Neuronal stem cell (in vitro differentiated cells): Measurements from ENCODE around the gene TOP1. TPM values are rescaled to one million over a fixed set of nuclear protein-coding genes. Genes with fewer than 3 reads are reported as not detected.
A peak's percentile ranks its signal among the peaks of the same experiment; 100 is the strongest.

Source experiments
- DNase-seq: peaks from one replicate; pipeline ENCODE4 v3.0.0-alpha.2; 2013; ENCODE audit warnings: low spot score
- H2AFZ ChIP-seq: one replicate; pipeline ENCODE4 v1.6.1; 2013; ENCODE audit warnings: mild to moderate bottlenecking, low read length, inconsistent platforms
- H2AK5ac ChIP-seq: 2 replicates; pipeline ENCODE4 v1.6.1; 2013; ENCODE audit warnings: low read depth, mild to moderate bottlenecking, inconsistent platforms, low read length, moderate library complexity, mixed read lengths
- H2BK120ac ChIP-seq: 2 replicates; pipeline ENCODE4 v1.6.1; 2013; ENCODE audit warnings: low read depth, mild to moderate bottlenecking, inconsistent platforms, low read length, moderate library complexity, mixed read lengths
- H2BK12ac ChIP-seq: one replicate; pipeline ENCODE4 v1.6.1; 2013; ENCODE audit warnings: low read length, inconsistent platforms
- H2BK15ac ChIP-seq: 2 replicates; pipeline ENCODE4 v1.6.1; 2013; ENCODE audit warnings: mild to moderate bottlenecking, low read length, inconsistent platforms, mixed read lengths
- H2BK5ac ChIP-seq: one replicate; pipeline ENCODE4 v1.6.1; 2013; ENCODE audit warnings: inconsistent platforms, mild to moderate bottlenecking, low read length, moderate library complexity
- H3K14ac ChIP-seq: one replicate; pipeline ENCODE4 v1.6.1; 2013; ENCODE audit warnings: low read length, inconsistent platforms
- H3K18ac ChIP-seq: 2 replicates; pipeline ENCODE4 v1.6.1; 2013; ENCODE audit warnings: low read length, inconsistent platforms
- H3K23ac ChIP-seq: 2 replicates; pipeline ENCODE4 v1.6.1; 2013; ENCODE audit warnings: low read depth, mild to moderate bottlenecking, mixed read lengths, low read length, inconsistent platforms; ENCODE audit not compliant: poor library complexity
- H3K27ac ChIP-seq: replicated peaks from 3 replicates; pipeline ENCODE4 v1.5.1; 2013; ENCODE audit warnings: low read length, inconsistent platforms
- H3K27me3 ChIP-seq, 3 experiments: 2 replicates each; pipeline ENCODE4 v1.6.1; 2013; ENCODE audit warnings: low read length in 3 of 3, mild to moderate bottlenecking in 2 of 3, inconsistent platforms in 1 of 3, low read depth in 1 of 3, mixed read lengths in 1 of 3, moderate library complexity in 1 of 3; ENCODE audit not compliant: control insufficient read depth in 3 of 3, insufficient read depth in 3 of 3
- H3K36me3 ChIP-seq, 2 donors: replicated peaks in 1 of 2; 2 replicates each; pipeline ENCODE4 v1.6.1; 2013; ENCODE audit warnings: low read length in 2 of 2; ENCODE audit not compliant: control insufficient read depth in 2 of 2, insufficient read depth in 2 of 2
- H3K4ac ChIP-seq: 2 replicates; pipeline ENCODE4 v1.6.1; 2013; ENCODE audit warnings: inconsistent platforms, mild to moderate bottlenecking, low read length, moderate library complexity
- H3K4me1 ChIP-seq, 2 donors: 1 replicate in 1 of 2; 2 replicates in 1 of 2; pipeline ENCODE4 v1.6.1; 2013; ENCODE audit warnings: low read length in 2 of 2, low read depth in 1 of 2; ENCODE audit not compliant: control insufficient read depth in 2 of 2, insufficient read depth in 1 of 2
- H3K4me2 ChIP-seq: one replicate; pipeline ENCODE4 v1.6.1; 2013; ENCODE audit warnings: mild to moderate bottlenecking, low read length, inconsistent platforms; ENCODE audit not compliant: insufficient read depth, poor library complexity, severe bottlenecking
- H3K4me3 ChIP-seq, 2 donors: 2 replicates each; pipeline ENCODE4 v1.5.1; 2013; ENCODE audit warnings: low read length in 2 of 2, mild to moderate bottlenecking in 2 of 2, inconsistent platforms in 1 of 2, moderate library complexity in 1 of 2
- H3K79me1 ChIP-seq: one replicate; pipeline ENCODE4 v1.6.1; 2013; ENCODE audit warnings: low read depth, mild to moderate bottlenecking, inconsistent platforms, low read length, moderate library complexity
- H3K9ac ChIP-seq: one replicate; pipeline ENCODE4 v1.6.1; 2013; ENCODE audit warnings: mild to moderate bottlenecking, low read depth, low read length, inconsistent platforms; ENCODE audit not compliant: poor library complexity
- H3K9me3 ChIP-seq, 2 donors: replicated peaks in 1 of 2; 2 replicates each; pipeline versions ENCODE3 to v1.6.1; 2013; ENCODE audit warnings: low read length in 2 of 2, mild to moderate bottlenecking in 2 of 2, inconsistent platforms in 1 of 2, low read depth in 1 of 2, mixed read lengths in 1 of 2, moderate library complexity in 1 of 2; ENCODE audit not compliant: control insufficient read depth in 2 of 2, insufficient read depth in 1 of 2
- H4K8ac ChIP-seq: one replicate; pipeline ENCODE4 v1.6.1; 2013; ENCODE audit warnings: low read depth, mild to moderate bottlenecking, inconsistent platforms, low read length, moderate library complexity
- H4K91ac ChIP-seq: one replicate; pipeline ENCODE4 v1.6.1; 2013; ENCODE audit warnings: low read length, low read depth, mild to moderate bottlenecking, inconsistent platforms; ENCODE audit not compliant: poor library complexity
- WGBS, 2 donors: extraction: QIAGEN DNeasy Blood & Tissue Kit; methylation state at CpG; one replicate each; pipeline ENCODE4 v1.1.7; 2013; ENCODE audit warnings: missing lambda C conversion rate in 2 of 2, mixed read lengths in 1 of 2; ENCODE audit not compliant: insufficient read length in 2 of 2, insufficient replicate concordance in 1 of 2; ENCODE audit errors: extremely low coverage in 2 of 2; 5-methylcytosine and 5-hydroxymethylcytosine counted together
- polyA plus RNA-seq, 2 experiments: library from polyadenylated mRNA; stranded (reverse); fragments of 200-250 nt; gene quantifications; one replicate each; pipeline ENCODE4 v1.2.3, GENCODE V29; 2013

Gene TOP1
- polyA plus RNA-seq (2013, experiment 1 of 2) = 91.4 TPM
- 94.9 TPM for polyA plus RNA-seq (2013, experiment 2 of 2)

GRCh38 chr20:41028359-41029149 is at the start of gene TOP1:
TSS of gene TOP1 (plus strand) at chr20:41028822. CDS start at chr20:41029068, 246 bp downstream.
- Histone ChIP-seq H3K4me2 (peak within 1 kb of the TSS; percentile 47), H3K27ac (no peak within 1 kb of the TSS), H3K4me1 (peaks cover 15 to 21% of the 10 kb centered on the region in 2 donors), H3K14ac (peak within 1 kb of the TSS; percentile 92), H2AFZ (peak within 1 kb of the TSS; percentile 82), H2BK15ac (peak within 1 kb of the TSS; percentile 68), H3K79me1 (peaks cover 2% of the 10 kb centered on the region), H4K91ac (no peak within 1 kb of the TSS), H3K23ac (peak within 1 kb of the TSS; percentile 95), H3K9ac (peak within 1 kb of the TSS; percentile 100), H3K18ac (peak within 1 kb of the TSS; percentile 97), H3K4ac (no peak within 1 kb of the TSS), H2BK5ac (peak within 1 kb of the TSS; percentile 93), H2AK5ac (peak within 1 kb of the TSS; percentile 96), H4K8ac (no peak within 1 kb of the TSS), H3K27me3 (peaks cover 0 to 2% (median 0%) of the 10 kb centered on the region in 3 experiments), H3K9me3 (no peaks in the 10 kb centered on the region), H2BK120ac (no peak within 1 kb of the TSS), H3K36me3 (peaks cover 0 to 41% of the 10 kb centered on the region in 2 donors), H2BK12ac (no peak within 1 kb of the TSS), H3K4me3 (peak within 1 kb of the TSS; percentile 92 to 99)
- WGBS, 2 donors = no CpG with 5 or more reads among the region's 85 CpGs
- DNase-seq = peak; percentile 99

- H3K18ac ChIP-seq = no peak overlapping the region
- no peak for DNase-seq
- no peaks in the 10 kb centered on the region for H3K4me1 ChIP-seq
- no peak overlapping the region for H2BK12ac ChIP-seq
- no peaks in the 10 kb centered on the region for H3K36me3 ChIP-seq
- peaks cover 0 to 8% of the 10 kb centered on the region in 2 donors for H3K9me3 ChIP-seq
- no peak overlapping the region for H2AK5ac ChIP-seq
- H3K14ac ChIP-seq = no peak overlapping the region
- no peak overlapping the region for H3K23ac ChIP-seq
- H2BK15ac ChIP-seq = no peak overlapping the region
- H3K9ac ChIP-seq = no peak overlapping the region
- no peak overlapping the region for H4K8ac ChIP-seq
- H3K4me2 ChIP-seq = no peak overlapping the region
- H3K27ac ChIP-seq = no peak overlapping the region
- H3K4ac ChIP-seq = no peak overlapping the region
- H2BK5ac ChIP-seq = no peak overlapping the region
- no CpG with 5 or more reads among the region's 2 CpGs for WGBS, 2 donors
- H3K27me3 ChIP-seq = no peaks in the 10 kb centered on the region
- no peak overlapping the region for H4K91ac ChIP-seq
- H3K4me3 ChIP-seq = no peak overlapping the region
- H3K79me1 ChIP-seq = no peaks in the 10 kb centered on the region
- no peak overlapping the region for H2AFZ ChIP-seq
- no peak overlapping the region for H2BK120ac ChIP-seq
Observed at GRCh38 chr20:40979247-40979646, 49.4 kb upstream of the TOP1 start.

DNA sequence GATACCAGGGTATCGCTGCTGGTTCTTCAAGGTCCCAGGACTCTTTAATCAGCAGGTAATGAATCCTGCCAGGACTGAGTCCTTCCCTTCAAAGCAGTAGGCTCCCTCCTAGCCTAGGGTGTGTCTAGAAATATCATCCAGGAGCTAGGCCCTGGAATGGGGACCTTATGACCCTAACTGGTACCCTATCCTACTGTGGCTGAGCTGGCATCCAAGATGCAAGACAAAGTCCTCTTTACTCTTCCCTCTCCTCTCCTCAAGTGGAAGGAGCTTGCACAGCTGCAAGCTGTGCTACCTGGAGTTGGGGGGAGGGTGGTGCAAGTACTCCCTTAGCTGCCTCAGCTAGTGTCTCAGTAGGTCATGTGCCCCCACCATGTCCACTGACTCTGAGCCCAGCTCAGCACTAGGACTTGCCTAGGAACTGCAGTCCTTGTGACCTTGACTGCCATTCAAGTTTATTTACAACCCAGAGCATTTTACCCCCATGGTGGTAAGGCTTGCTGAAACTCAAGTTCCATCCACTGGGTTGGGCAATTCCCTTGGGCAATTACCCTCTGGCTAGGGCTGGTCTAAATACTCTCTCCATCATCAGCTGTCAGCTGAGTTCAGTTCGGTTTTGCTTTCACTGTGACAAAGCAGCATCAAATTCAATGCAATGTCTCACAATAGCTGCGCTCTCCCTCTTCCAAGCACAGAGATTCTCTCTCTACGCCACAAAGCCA is 48.4 kb upstream of the TOP1 start:
- WGBS, 2 donors = no CpG with 5 or more reads among the region's 4 CpGs
- H2BK15ac ChIP-seq = no peak overlapping the region

DNA sequence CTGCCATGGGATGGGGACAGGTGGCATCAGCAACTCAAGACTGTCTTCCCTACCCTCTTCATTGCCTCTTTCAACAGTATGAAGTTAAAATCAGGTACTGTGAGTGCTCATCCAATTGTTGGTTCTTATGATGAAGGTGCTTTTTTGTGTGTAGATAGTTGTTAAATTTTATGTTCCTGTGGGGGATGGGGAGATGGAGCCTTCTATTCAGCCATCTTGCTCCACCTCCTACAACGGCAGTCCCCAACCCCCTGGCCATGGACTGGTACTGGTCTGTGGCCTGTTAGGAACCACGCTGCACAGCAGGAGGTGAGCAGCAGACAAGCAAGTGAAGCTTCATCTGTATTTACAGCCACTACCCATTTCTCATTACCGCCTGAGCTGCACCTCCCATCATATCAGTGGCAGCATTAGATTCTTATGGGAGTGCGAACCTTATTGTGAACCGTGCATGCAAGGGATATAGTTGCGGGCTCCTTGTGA is 47.8 kb upstream of the TOP1 start:
- Histone ChIP-seq H3K4me1 (no peaks in the 10 kb centered on the region), H3K14ac (no peak overlapping the region), H3K27ac (no peak overlapping the region), H2BK15ac (no peak overlapping the region), H2AFZ (no peak overlapping the region), H2BK12ac (no peak overlapping the region), H3K36me3 (no peaks in the 10 kb centered on the region), H2BK5ac (no peak overlapping the region), H3K4me2 (no peak overlapping the region), H2BK120ac (no peak overlapping the region), H3K4ac (no peak overlapping the region), H3K79me1 (no peaks in the 10 kb centered on the region), H4K8ac (no peak overlapping the region), H2AK5ac (no peak overlapping the region), H4K91ac (no peak overlapping the region), H3K9ac (no peak overlapping the region), H3K23ac (no peak overlapping the region), H3K4me3 (no peak overlapping the region), H3K18ac (no peak overlapping the region), H3K27me3 (no peaks in the 10 kb centered on the region), H3K9me3 (peaks cover 4 to 8% of the 10 kb centered on the region in 2 donors)
- no CpG with 5 or more reads among the region's 6 CpGs for WGBS, 2 donors
- DNase-seq = no peak

More for the DNA sequence above, 48.4 kb upstream of the TOP1 start:
- Histone ChIP-seq H2AK5ac (no peak overlapping the region), H3K36me3 (no peaks in the 10 kb centered on the region), H3K4me3 (no peak overlapping the region), H3K18ac (no peak overlapping the region), H3K9ac (no peak overlapping the region), H3K27me3 (no peaks in the 10 kb centered on the region), H4K91ac (no peak overlapping the region), H2BK12ac (no peak overlapping the region), H3K9me3 (peaks cover 4 to 8% of the 10 kb centered on the region in 2 donors), H3K14ac (no peak overlapping the region), H3K79me1 (no peaks in the 10 kb centered on the region), H2AFZ (no peak overlapping the region), H2BK5ac (no peak overlapping the region), H3K4me2 (no peak overlapping the region), H4K8ac (no peak overlapping the region), H2BK120ac (no peak overlapping the region), H3K4ac (no peak overlapping the region), H3K4me1 (no peaks in the 10 kb centered on the region), H3K27ac (no peak overlapping the region), H3K23ac (no peak overlapping the region)
- no peak for DNase-seq
